Lung (tissue), 12 donors: ENCODE results near the gene CES4A. TPM values are rescaled to one million over a fixed set of nuclear protein-coding genes. Genes with fewer than 3 reads are reported as not detected.

Experiments used
- ATAC-seq: fragments of 200-7000 bp; cut with Tn5 transposase; one replicate; pipeline ENCODE4 v1.9.1; 2020; ENCODE audit warnings: moderate number of reproducible peaks; ENCODE audit not compliant: insufficient read depth, low FRiP score
- DNase-seq, 3 donors: peaks; one replicate each; pipeline ENCODE4 v3.0.0-alpha.2; 2013 to 2017
- H3K27ac ChIP-seq, 2 donors: one replicate each; pipeline ENCODE4 v1.5.1; 2013; ENCODE audit warnings: mild to moderate bottlenecking in 2 of 2, moderate library complexity in 2 of 2, control low read depth in 1 of 2, inconsistent platforms in 1 of 2, low read depth in 1 of 2, low read length in 1 of 2
- H3K27me3 ChIP-seq, 3 donors: one replicate each; pipeline ENCODE4 v1.5.1; 2013; ENCODE audit warnings: low read length in 2 of 3; ENCODE audit not compliant: control insufficient read depth in 3 of 3, insufficient read depth in 3 of 3
- H3K36me3 ChIP-seq, 4 donors: one replicate each; pipeline ENCODE4 v1.5.1; 2013; ENCODE audit warnings: low read length in 4 of 4, mild to moderate bottlenecking in 1 of 4, moderate library complexity in 1 of 4; ENCODE audit not compliant: control insufficient read depth in 4 of 4, insufficient read depth in 4 of 4
- H3K4me1 ChIP-seq, 5 donors: one replicate each; pipeline ENCODE4 v1.5.1; 2013; ENCODE audit warnings: low read length in 5 of 5, mild to moderate bottlenecking in 2 of 5, moderate library complexity in 1 of 5; ENCODE audit not compliant: control insufficient read depth in 5 of 5, insufficient read depth in 5 of 5
- H3K4me3 ChIP-seq: one replicate; pipeline ENCODE4 v1.5.1; 2013; ENCODE audit warnings: mild to moderate bottlenecking, control low read depth, moderate library complexity
- H3K9ac ChIP-seq, 2 donors: one replicate each; pipeline ENCODE4 v1.5.1; 2013; ENCODE audit warnings: low read length in 2 of 2, control low read depth in 1 of 2; ENCODE audit not compliant: insufficient read depth in 1 of 2
- H3K9me3 ChIP-seq, 4 donors: one replicate each; pipeline ENCODE4 v1.5.1; 2013; ENCODE audit warnings: low read length in 3 of 4, mild to moderate bottlenecking in 1 of 4, moderate library complexity in 1 of 4; ENCODE audit not compliant: control insufficient read depth in 4 of 4, insufficient read depth in 3 of 4
- WGBS, 2 donors: extraction: QIAGEN DNeasy Blood & Tissue Kit; methylation state at CpG; one replicate each; pipeline ENCODE4 v1.1.7; 2013; 5-methylcytosine and 5-hydroxymethylcytosine counted together
- polyA plus RNA-seq, 2 donors: library from polyadenylated mRNA; stranded (reverse); fragments of 200-250 nt; gene quantifications; one replicate each; pipeline ENCODE4 v1.2.1, GENCODE V29; 2013
- total RNA-seq, 2 donors: library from RNA; depleted of rRNA in 1 of 2; stranded (reverse); fragments of >200 nt in 1 of 2; gene quantifications; one replicate each; pipeline ENCODE4 v1.2.1, GENCODE V29; 2014 to 2021
- TF ChIP-seq, protein P1 (sequence below): IDR thresholded peaks from 2 replicates; pipeline ENCODE4 v1.5.1; 2012; ENCODE audit warnings: mild to moderate bottlenecking; ENCODE audit errors: control extremely low read depth, extremely low read depth
- donor health status: control.
- donor health status: control.
- donor health status: Bipolar disorder and iron deficiency.
- donor health status: healthy.
- donor health status: DM: yes; HTN: yes; CAD: no.

The CES4A gene
- total and polyA plus RNA-seq, 4 donors, result 8.0 to 29.8 (median 13.6) TPM

GRCh38 chr16:67022531-67023214, 34.3 kb downstream of the CES4A start:
- no peaks in the 10 kb centered on the region for H3K27me3 ChIP-seq
- H3K9ac ChIP-seq, result no peak overlapping the region
- TF ChIP-seq, protein P1, sequence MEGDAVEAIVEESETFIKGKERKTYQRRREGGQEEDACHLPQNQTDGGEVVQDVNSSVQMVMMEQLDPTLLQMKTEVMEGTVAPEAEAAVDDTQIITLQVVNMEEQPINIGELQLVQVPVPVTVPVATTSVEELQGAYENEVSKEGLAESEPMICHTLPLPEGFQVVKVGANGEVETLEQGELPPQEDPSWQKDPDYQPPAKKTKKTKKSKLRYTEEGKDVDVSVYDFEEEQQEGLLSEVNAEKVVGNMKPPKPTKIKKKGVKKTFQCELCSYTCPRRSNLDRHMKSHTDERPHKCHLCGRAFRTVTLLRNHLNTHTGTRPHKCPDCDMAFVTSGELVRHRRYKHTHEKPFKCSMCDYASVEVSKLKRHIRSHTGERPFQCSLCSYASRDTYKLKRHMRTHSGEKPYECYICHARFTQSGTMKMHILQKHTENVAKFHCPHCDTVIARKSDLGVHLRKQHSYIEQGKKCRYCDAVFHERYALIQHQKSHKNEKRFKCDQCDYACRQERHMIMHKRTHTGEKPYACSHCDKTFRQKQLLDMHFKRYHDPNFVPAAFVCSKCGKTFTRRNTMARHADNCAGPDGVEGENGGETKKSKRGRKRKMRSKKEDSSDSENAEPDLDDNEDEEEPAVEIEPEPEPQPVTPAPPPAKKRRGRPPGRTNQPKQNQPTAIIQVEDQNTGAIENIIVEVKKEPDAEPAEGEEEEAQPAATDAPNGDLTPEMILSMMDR, result no peak
- H3K4me3 ChIP-seq, result no peak overlapping the region
- WGBS, 2 donors, result 71 to 86% methylated on average over 4 of the region's 4 CpGs
- DNase-seq (no peak), ATAC-seq (no peak)
- H3K27ac ChIP-seq, result no peak overlapping the region
- H3K9me3 ChIP-seq, result no peaks in the 10 kb centered on the region
- H3K36me3 ChIP-seq, result no peaks in the 10 kb centered on the region
- peaks cover 0 to 16% (median 0%) of the 10 kb centered on the region in 5 donors for H3K4me1 ChIP-seq

GRCh38 chr16:67023689-67024088, 35.3 kb downstream of the CES4A start:
- TF ChIP-seq, protein P1, result no peak
- 93 to 96% methylated on average over 1 of the region's 1 CpG for WGBS, 2 donors
- Histone ChIP-seq H3K36me3 (no peaks in the 10 kb centered on the region), H3K9me3 (no peaks in the 10 kb centered on the region), H3K4me3 (no peak overlapping the region), H3K9ac (no peak overlapping the region), H3K27ac (no peak overlapping the region), H3K27me3 (no peaks in the 10 kb centered on the region), H3K4me1 (peaks cover 0 to 24% (median 4%) of the 10 kb centered on the region in 5 donors)
- DNase-seq (no peak), ATAC-seq (no peak)

- Histone ChIP-seq H3K36me3 (no peaks in the 10 kb centered on the region), H3K9ac (no peak overlapping the region), H3K27me3 (no peaks in the 10 kb centered on the region), H3K4me1 (peaks cover 0 to 24% (median 4%) of the 10 kb centered on the region in 5 donors), H3K4me3 (no peak overlapping the region), H3K9me3 (no peaks in the 10 kb centered on the region), H3K27ac (no peak overlapping the region)
- ATAC-seq (no peak), DNase-seq (peak; percentile 37 to 69 (median 49))
- TF ChIP-seq, protein P1, result no peak
- WGBS, 2 donors, result 71 to 82% methylated on average over 4 of the region's 4 CpGs
Observed at GRCh38 chr16:67024384-67025209, 36.2 kb downstream of the CES4A start.
